ENCODE results near the gene DIPK1B.
"Not testable (repeated sequence)": the region's sequence is repeated elsewhere in the genome, so short reads cannot be mapped to it uniquely, and the experiment has no call there.

The DIPK1B gene

GRCh38 chr9:136761545-136761981 is 49.2 kb downstream of the DIPK1B start:
- TF ChIP-seq TAF1 (IDR thresholded peaks at IDR 0.05; ENCODE audit: low read depth, low read length) (no peak), POU2F2 (IDR thresholded peaks at IDR 0.05; ENCODE audit: low read depth, low read length) (no peak), PAX5 (IDR thresholded peaks at IDR 0.05; ENCODE audit: insufficient read depth, low read length, severe bottlenecking) (no peak), SPI1 (IDR thresholded peaks at IDR 0.05; ENCODE audit: low read depth, low read length) (no peak), POLR2AphosphoS5 (IDR thresholded peaks at IDR 0.05; ENCODE audit: low read depth, low read length) (no peak), POLR2A (IDR thresholded peaks at IDR 0.05; ENCODE audit: low read depth, low read length) (no peak)
- FAIRE-seq: no peak
- DNase-seq (ENCODE audit: insufficient read length, low spot score): no peak

DNA sequence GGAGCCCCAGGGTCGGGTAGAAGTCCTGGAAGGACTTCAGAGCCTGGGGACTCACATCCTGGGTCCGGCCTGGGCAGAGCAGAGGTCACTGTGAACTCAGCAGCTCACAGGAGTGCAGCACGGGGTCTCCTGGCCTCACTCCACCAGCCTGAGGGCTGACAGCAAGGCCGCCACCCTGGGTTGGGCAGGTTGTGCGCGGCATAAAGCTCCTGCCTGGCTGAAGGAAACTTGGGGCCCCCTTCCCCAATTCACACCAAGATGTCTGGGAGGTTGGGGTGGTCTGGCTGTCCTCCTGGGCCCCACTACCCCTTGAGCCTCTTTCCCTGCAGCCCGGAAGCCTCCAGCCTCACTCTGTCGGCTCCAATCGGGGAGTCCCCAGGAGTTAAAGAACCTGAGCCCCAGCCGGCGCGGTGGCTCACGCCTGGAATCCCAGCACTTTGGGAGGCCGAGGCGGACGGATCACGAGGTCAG is 49.9 kb downstream of the DIPK1B start:
- TF ChIP-seq POLR2AphosphoS5 (IDR thresholded peaks at IDR 0.05; ENCODE audit: low read depth, low read length) (no peak), POU2F2 (IDR thresholded peaks at IDR 0.05; ENCODE audit: low read depth, low read length) (no peak), PAX5 (IDR thresholded peaks at IDR 0.05; ENCODE audit: insufficient read depth, low read length, severe bottlenecking) (no peak), TAF1 (IDR thresholded peaks at IDR 0.05; ENCODE audit: low read depth, low read length) (no peak), POLR2A (IDR thresholded peaks at IDR 0.05; ENCODE audit: low read depth, low read length) (no peak), SPI1 (IDR thresholded peaks at IDR 0.05; ENCODE audit: low read depth, low read length) (no peak)
- DNase-seq (ENCODE audit: insufficient read length, low spot score) (no peak), FAIRE-seq (no peak)

GRCh38 chr9:136762915-136763648 is 50.7 kb downstream of the DIPK1B start:
- DNase-seq (ENCODE audit: insufficient read length, low spot score) (no peak), FAIRE-seq (no peak)
- no peak for TF ChIP-seq PAX5 (IDR thresholded peaks at IDR 0.05; ENCODE audit: insufficient read depth, low read length, severe bottlenecking)
- TF ChIP-seq POLR2A (IDR thresholded peaks at IDR 0.05; ENCODE audit: low read depth, low read length): no peak
- TF ChIP-seq SPI1 (IDR thresholded peaks at IDR 0.05; ENCODE audit: low read depth, low read length): no peak
- no peak for TF ChIP-seq TAF1 (IDR thresholded peaks at IDR 0.05; ENCODE audit: low read depth, low read length)
- no peak for TF ChIP-seq POLR2AphosphoS5 (IDR thresholded peaks at IDR 0.05; ENCODE audit: low read depth, low read length)
- no peak for TF ChIP-seq POU2F2 (IDR thresholded peaks at IDR 0.05; ENCODE audit: low read depth, low read length)

DNA sequence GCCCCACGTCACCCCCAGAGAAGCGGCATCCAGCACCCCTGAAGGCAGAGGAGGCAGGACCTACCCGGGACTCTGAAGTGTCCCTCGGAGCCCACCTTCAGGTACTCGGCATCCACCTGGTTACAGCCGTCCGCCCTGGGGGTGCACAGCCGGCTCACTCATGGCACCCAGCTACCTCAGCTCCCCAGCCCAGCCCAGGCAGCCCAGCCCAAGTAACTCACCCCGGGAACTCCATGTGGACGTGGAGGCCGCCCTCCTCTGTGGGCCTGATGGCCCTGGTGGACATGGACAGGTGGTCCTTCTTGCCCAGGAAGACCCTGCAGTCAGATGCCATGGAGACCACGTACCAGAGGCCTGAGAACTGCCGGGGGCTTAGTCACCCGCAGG is 51.3 kb downstream of the DIPK1B start:
- FAIRE-seq (no peak), DNase-seq (ENCODE audit: insufficient read length, low spot score) (no peak)
- TF ChIP-seq TAF1 (IDR thresholded peaks at IDR 0.05; ENCODE audit: low read depth, low read length) (no peak), POLR2A (IDR thresholded peaks at IDR 0.05; ENCODE audit: low read depth, low read length) (no peak), PAX5 (IDR thresholded peaks at IDR 0.05; ENCODE audit: insufficient read depth, low read length, severe bottlenecking) (no peak), SPI1 (IDR thresholded peaks at IDR 0.05; ENCODE audit: low read depth, low read length) (no peak), POLR2AphosphoS5 (IDR thresholded peaks at IDR 0.05; ENCODE audit: low read depth, low read length) (no peak), POU2F2 (IDR thresholded peaks at IDR 0.05; ENCODE audit: low read depth, low read length) (no peak)

DNA sequence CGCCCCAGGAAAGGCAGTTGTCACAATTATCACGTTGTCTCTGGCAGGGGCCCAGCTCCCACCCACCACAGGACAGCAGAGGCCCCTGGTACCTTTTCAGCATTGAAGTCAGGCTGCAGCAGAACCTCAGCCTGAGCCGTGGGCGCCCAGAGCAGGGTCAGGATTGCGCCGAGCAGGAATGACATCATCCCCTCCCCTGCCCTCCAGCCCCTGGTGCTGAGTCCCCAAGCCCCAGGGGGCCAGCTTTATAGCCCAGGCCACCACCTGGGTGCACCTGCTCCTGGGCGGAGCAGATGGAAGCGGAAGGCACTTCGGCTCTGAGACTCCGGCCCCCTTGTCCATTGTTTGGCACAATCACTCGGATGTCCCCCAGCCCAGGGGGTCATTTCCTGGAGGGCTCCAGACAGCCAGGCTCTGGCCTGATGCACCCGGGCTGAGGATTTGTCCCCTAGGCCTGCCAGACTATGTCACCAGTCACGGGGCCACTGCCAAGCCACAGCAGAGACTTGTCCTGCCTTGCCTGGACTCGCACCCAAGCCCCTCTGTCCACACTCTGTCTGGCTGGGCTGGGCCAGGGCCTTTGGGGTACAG is 52.0 kb downstream of the DIPK1B start, which contains the start of gene LCN15:
Gene LCN15 (minus strand): TSS at position 218 of the 591 bp plus-strand sequence. CDS start 30 bp downstream, at position 188.
- TF ChIP-seq POLR2A (IDR thresholded peaks at IDR 0.05; ENCODE audit: low read depth, low read length): no peak
- TF ChIP-seq PAX5 (IDR thresholded peaks at IDR 0.05; ENCODE audit: insufficient read depth, low read length, severe bottlenecking): no peak
- no peak for TF ChIP-seq SPI1 (IDR thresholded peaks at IDR 0.05; ENCODE audit: low read depth, low read length)
- DNase-seq (ENCODE audit: insufficient read length, low spot score) (no peak), FAIRE-seq (no peak)

GRCh38 chr9:136765041-136765440 is 52.7 kb downstream of the DIPK1B start:
- no peak for DNase-seq (ENCODE audit: insufficient read length, low spot score)
- FAIRE-seq: no peak
- no peak for TF ChIP-seq POU2F2 (IDR thresholded peaks at IDR 0.05; ENCODE audit: low read depth, low read length)
- no peak for TF ChIP-seq PAX5 (IDR thresholded peaks at IDR 0.05; ENCODE audit: insufficient read depth, low read length, severe bottlenecking)
- no peak for TF ChIP-seq POLR2AphosphoS5 (IDR thresholded peaks at IDR 0.05; ENCODE audit: low read depth, low read length)
- no peak for TF ChIP-seq POLR2A (IDR thresholded peaks at IDR 0.05; ENCODE audit: low read depth, low read length)
- TF ChIP-seq TAF1 (IDR thresholded peaks at IDR 0.05; ENCODE audit: low read depth, low read length): no peak
- TF ChIP-seq SPI1 (IDR thresholded peaks at IDR 0.05; ENCODE audit: low read depth, low read length): no peak

- DNase-seq (ENCODE audit: insufficient read length, low spot score): not testable (repeated sequence)
- peak; percentile 69 for FAIRE-seq
These were observed 53.5 kb downstream of the DIPK1B start for GRCh38 chr9:136765745-136766409.

DNA sequence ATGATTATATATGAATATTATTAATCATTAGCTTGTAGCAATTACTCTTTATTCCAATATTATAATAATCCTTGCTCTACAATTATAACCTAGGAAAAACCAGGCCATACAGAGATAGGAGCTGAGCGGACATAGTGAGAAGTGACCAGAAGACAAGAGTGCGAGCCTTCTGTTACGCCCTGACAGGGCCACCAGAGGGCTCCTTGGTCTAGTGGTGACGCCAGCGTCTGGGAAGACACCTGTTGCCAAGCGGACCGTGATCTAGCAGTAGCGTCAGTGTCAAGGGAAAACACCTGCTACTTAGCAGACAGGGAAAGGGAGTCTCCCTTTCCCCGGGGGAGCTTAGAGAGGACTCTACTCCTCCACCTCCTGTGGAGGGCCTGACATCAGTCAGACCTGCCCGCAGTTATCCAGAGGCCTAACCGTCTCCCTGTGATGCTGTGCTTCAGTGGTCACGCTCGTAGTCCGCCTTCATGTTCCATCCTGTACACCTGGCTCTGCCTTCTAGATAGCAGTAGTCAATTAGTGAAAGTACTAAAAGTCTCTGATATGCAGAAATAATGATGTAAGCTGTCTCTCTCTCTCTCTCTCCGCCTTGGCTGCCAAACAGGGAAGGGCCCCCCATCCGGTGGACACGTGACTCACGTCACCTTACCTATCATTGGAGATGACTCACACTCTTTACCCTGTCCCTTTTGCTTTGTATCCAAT is 54.2 kb downstream of the DIPK1B start:
- FAIRE-seq: peak; percentile 84
- TF ChIP-seq POU2F2 (IDR thresholded peaks at IDR 0.05; ENCODE audit: low read depth, low read length): peak; percentile 48; the same call in 1 of the 2 replicates
- DNase-seq (ENCODE audit: insufficient read length, low spot score): not testable (repeated sequence)

DNA sequence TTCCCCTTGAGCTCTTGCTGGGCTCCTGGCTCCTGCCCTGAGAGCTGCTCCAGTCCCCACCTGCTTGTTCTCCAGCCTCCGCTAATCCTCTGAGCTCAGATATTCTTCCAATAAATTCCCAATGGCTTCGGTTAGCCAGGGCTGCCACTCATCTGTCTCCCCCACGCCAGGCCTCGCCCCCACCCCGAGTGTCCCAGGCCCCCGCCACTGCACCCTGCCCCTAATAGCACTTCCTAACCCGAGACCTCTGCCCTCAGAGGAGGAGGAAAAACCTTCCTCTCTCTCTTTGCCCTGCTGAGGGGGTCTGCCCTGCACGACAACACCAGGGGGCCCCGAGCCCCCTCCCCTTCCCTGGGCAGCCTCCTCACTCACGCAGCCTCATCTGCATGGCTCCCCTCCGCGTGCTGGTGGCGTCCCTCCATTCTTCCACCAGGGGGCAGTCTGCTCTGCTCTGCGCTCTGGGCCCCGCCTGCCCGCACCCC is 57.4 kb downstream of the DIPK1B start:
- DNase-seq (ENCODE audit: insufficient read length, low spot score): peak; percentile 69
- TF ChIP-seq POLR2AphosphoS5 (IDR thresholded peaks at IDR 0.05; ENCODE audit: low read depth, low read length) (no peak), POLR2A (IDR thresholded peaks at IDR 0.05; ENCODE audit: low read depth, low read length) (no peak), TAF1 (IDR thresholded peaks at IDR 0.05; ENCODE audit: low read depth, low read length) (no peak), PAX5 (IDR thresholded peaks at IDR 0.05; ENCODE audit: insufficient read depth, low read length, severe bottlenecking) (no peak), SPI1 (IDR thresholded peaks at IDR 0.05; ENCODE audit: low read depth, low read length) (no peak), POU2F2 (IDR thresholded peaks at IDR 0.05; ENCODE audit: low read depth, low read length) (no peak)
- no peak for FAIRE-seq

Measured in GM12891 (cell line).